Measurements from ENCODE around the gene WBP2.

The WBP2 gene

GRCh38 chr17:75823257-75824041, 31.7 kb downstream of the WBP2 start:
- DNase-seq (ENCODE audit: low spot score in 2 of 2), result no peak
- Mint-ChIP-seq H3K4me3 (no peak overlapping the region), H3K27me3 (no peaks in the 10 kb centered on the region), H3K9me3 (no peaks in the 10 kb centered on the region), H3K4me1 (peaks cover 17% of the 10 kb centered on the region), H3K36me3 (ENCODE audit: insufficient read depth) (peaks cover 19% of the 10 kb centered on the region), H3K27ac (ENCODE audit: low read depth) (peak overlapping the region; percentile 29)
- ATAC-seq (replicated peaks; ENCODE audit: extremely low read depth, poor library complexity, severe bottlenecking), result no peak

- DNase-seq (ENCODE audit: low spot score in 2 of 2) (no peak), ATAC-seq (replicated peaks; ENCODE audit: extremely low read depth, poor library complexity, severe bottlenecking) (no peak)
- no peaks in the 10 kb centered on the region for H3K27me3 Mint-ChIP-seq
- H3K27ac Mint-ChIP-seq (ENCODE audit: low read depth), result no peak overlapping the region
- H3K9me3 Mint-ChIP-seq, result no peaks in the 10 kb centered on the region
- peaks cover 14% of the 10 kb centered on the region for H3K36me3 Mint-ChIP-seq (ENCODE audit: insufficient read depth)
- peaks cover 18% of the 10 kb centered on the region for H3K4me1 Mint-ChIP-seq
- no peak overlapping the region for H3K4me3 Mint-ChIP-seq
These were observed 32.4 kb downstream of the WBP2 start for GRCh38 chr17:75822800-75823166.

DNA sequence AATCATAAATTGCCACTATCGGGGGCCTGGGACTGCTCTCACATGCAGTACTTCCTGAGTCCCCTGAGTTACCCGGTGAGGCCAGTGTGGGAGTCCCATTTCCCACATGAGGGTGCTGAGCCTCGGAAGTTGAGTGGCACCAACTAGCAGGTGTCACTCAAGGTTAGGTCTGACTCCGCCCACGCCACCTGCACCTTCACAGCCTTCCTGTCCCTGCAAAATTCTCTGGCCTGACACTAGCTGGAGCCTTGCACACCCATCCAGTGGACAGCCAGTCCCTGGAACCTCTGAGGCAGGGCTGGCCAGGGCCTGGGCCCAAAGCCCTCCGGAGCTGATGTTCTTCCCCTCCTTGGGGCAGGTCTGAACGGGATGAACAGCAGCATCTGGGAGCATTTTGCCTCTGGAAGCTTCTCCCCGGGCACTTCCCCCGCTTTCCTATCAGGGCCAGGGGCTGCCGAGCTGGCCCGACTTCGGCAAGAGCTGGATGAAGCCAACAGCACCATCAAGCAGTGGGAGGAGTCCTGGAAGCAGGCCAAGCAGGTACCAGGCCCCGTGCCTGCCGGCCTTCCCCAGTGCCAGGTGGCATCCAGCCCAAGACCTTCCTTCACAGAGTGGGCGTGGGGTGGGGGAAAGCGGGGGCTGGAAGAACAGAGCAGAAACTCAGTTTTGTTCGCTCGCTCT, 32.9 kb downstream of the WBP2 start:
- ATAC-seq (replicated peaks; ENCODE audit: extremely low read depth, poor library complexity, severe bottlenecking), result peak; percentile 49
- H3K27ac Mint-ChIP-seq (ENCODE audit: low read depth), result peak overlapping the region; percentile 80
- peaks cover 16% of the 10 kb centered on the region for H3K36me3 Mint-ChIP-seq (ENCODE audit: insufficient read depth)
- DNase-seq (ENCODE audit: low spot score in 2 of 2), result no peak
- peaks cover 18% of the 10 kb centered on the region for H3K4me1 Mint-ChIP-seq
- H3K9me3 Mint-ChIP-seq, result no peaks in the 10 kb centered on the region
- no peak overlapping the region for H3K4me3 Mint-ChIP-seq
- no peaks in the 10 kb centered on the region for H3K27me3 Mint-ChIP-seq

DNA sequence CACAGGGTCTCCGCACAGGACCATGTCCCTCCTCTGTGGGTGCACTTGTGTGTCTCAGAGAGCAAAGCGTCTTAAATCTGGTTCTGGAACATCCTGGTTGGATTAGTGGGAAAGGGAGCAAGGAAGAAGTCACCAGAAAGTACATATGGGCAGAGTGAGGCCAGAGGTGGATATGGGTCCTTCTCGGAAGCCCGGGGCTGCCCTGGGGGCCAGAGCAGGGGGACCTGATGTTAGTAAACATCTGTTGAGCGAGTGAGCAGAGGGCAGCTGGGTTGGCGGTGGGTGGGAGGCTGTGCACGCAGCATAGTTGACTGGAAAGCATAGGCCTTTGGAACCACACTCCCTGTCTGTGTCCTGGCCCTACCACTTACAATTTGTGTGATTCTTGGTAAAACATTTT, 33.6 kb downstream of the WBP2 start:
- Mint-ChIP-seq H3K27ac (ENCODE audit: low read depth) (peak overlapping the region; percentile 80), H3K27me3 (no peaks in the 10 kb centered on the region), H3K36me3 (ENCODE audit: insufficient read depth) (peaks cover 16% of the 10 kb centered on the region), H3K4me1 (peaks cover 18% of the 10 kb centered on the region), H3K4me3 (no peak overlapping the region), H3K9me3 (no peaks in the 10 kb centered on the region)
- DNase-seq (ENCODE audit: low spot score in 2 of 2), result no peak
- no peak for ATAC-seq (replicated peaks; ENCODE audit: extremely low read depth, poor library complexity, severe bottlenecking)

GRCh38 chr17:75820094-75821080, 34.7 kb downstream of the WBP2 start:
- no peak overlapping the region for H3K4me3 Mint-ChIP-seq
- H3K9me3 Mint-ChIP-seq, result no peaks in the 10 kb centered on the region
- peaks cover 16% of the 10 kb centered on the region for H3K36me3 Mint-ChIP-seq (ENCODE audit: insufficient read depth)
- ATAC-seq (replicated peaks; ENCODE audit: extremely low read depth, poor library complexity, severe bottlenecking) (no peak), DNase-seq (ENCODE audit: low spot score in 2 of 2) (no peak)
- H3K27ac Mint-ChIP-seq (ENCODE audit: low read depth), result peak overlapping the region; percentile 80
- H3K4me1 Mint-ChIP-seq, result peaks cover 18% of the 10 kb centered on the region
- no peaks in the 10 kb centered on the region for H3K27me3 Mint-ChIP-seq

DNA sequence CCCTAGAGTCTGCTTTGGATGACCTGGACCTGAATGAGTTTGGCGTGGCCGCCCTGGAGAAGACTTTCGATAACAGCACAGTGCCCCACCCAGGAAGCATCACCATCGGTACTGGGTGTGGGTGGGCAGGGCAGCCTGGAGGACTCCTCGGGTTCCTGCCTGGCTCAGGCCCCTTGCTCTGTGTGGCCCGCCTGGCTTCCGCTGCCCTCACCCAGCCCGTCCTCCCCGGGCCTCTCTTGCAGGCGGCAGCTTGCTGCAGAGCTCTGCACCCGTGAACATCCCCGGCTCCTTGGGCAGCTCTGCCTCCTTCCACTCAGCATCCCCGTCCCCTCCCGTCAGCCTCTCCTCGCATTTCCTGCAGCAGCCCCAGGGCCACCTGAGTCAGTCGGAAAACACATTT, 35.5 kb downstream of the WBP2 start:
- ATAC-seq (replicated peaks; ENCODE audit: extremely low read depth, poor library complexity, severe bottlenecking) (no peak), DNase-seq (ENCODE audit: low spot score in 2 of 2) (no peak)
- H3K36me3 Mint-ChIP-seq (ENCODE audit: insufficient read depth), result peaks cover 16% of the 10 kb centered on the region
- H3K9me3 Mint-ChIP-seq, result no peaks in the 10 kb centered on the region
- H3K4me1 Mint-ChIP-seq, result peaks cover 18% of the 10 kb centered on the region
- no peaks in the 10 kb centered on the region for H3K27me3 Mint-ChIP-seq
- no peak overlapping the region for H3K4me3 Mint-ChIP-seq
- H3K27ac Mint-ChIP-seq (ENCODE audit: low read depth), result peak overlapping the region; percentile 13

GRCh38 chr17:75819116-75819515, 36.0 kb downstream of the WBP2 start:
- peaks cover 19% of the 10 kb centered on the region for H3K36me3 Mint-ChIP-seq (ENCODE audit: insufficient read depth)
- no peak for DNase-seq (ENCODE audit: low spot score in 2 of 2)
- H3K27me3 Mint-ChIP-seq, result no peaks in the 10 kb centered on the region
- no peak overlapping the region for H3K4me3 Mint-ChIP-seq
- ATAC-seq (replicated peaks; ENCODE audit: extremely low read depth, poor library complexity, severe bottlenecking), result no peak
- no peak overlapping the region for H3K27ac Mint-ChIP-seq (ENCODE audit: low read depth)
- peaks cover 18% of the 10 kb centered on the region for H3K4me1 Mint-ChIP-seq
- no peaks in the 10 kb centered on the region for H3K9me3 Mint-ChIP-seq

- H3K4me1 Mint-ChIP-seq, result peaks cover 18% of the 10 kb centered on the region
- H3K9me3 Mint-ChIP-seq, result no peaks in the 10 kb centered on the region
- peaks cover 23% of the 10 kb centered on the region for H3K36me3 Mint-ChIP-seq (ENCODE audit: insufficient read depth)
- no peak for ATAC-seq (replicated peaks; ENCODE audit: extremely low read depth, poor library complexity, severe bottlenecking)
- H3K27me3 Mint-ChIP-seq, result no peaks in the 10 kb centered on the region
- no peak for DNase-seq (ENCODE audit: low spot score in 2 of 2)
- no peak overlapping the region for H3K4me3 Mint-ChIP-seq
- peak overlapping the region; percentile 95 for H3K27ac Mint-ChIP-seq (ENCODE audit: low read depth)
These were observed 36.7 kb downstream of the WBP2 start for GRCh38 chr17:75818326-75818885.

- DNase-seq (ENCODE audit: low spot score in 2 of 2) (no peak), ATAC-seq (replicated peaks; ENCODE audit: extremely low read depth, poor library complexity, severe bottlenecking) (no peak)
- H3K4me3 Mint-ChIP-seq, result no peak overlapping the region
- H3K9me3 Mint-ChIP-seq, result no peaks in the 10 kb centered on the region
- H3K36me3 Mint-ChIP-seq (ENCODE audit: insufficient read depth), result peaks cover 26% of the 10 kb centered on the region
- no peak overlapping the region for H3K27ac Mint-ChIP-seq (ENCODE audit: low read depth)
- no peaks in the 10 kb centered on the region for H3K27me3 Mint-ChIP-seq
- peaks cover 18% of the 10 kb centered on the region for H3K4me1 Mint-ChIP-seq
These were observed 37.6 kb downstream of the WBP2 start for GRCh38 chr17:75817571-75817970.

DNA sequence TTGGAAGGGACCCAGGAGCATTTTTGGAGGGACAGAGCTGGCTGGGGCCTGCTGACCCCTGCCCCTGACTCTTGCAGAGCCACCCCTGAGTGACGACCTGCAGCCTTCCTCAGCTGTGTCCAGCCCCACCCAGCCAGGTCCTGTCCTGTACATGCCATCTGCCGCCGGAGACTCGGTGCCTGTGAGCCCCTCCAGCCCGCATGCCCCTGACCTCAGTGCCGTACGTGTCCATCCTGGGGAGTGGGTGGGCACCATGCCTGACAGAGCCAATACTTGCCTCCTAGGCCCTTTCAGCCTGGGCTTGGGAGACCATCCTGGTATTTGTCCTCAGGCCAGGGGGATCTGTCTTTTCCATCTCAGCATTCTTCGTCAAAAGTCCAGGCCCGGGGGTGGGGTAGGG, 38.4 kb downstream of the WBP2 start:
- peaks cover 23% of the 10 kb centered on the region for H3K36me3 Mint-ChIP-seq (ENCODE audit: insufficient read depth)
- ATAC-seq (replicated peaks; ENCODE audit: extremely low read depth, poor library complexity, severe bottlenecking), result no peak
- no peaks in the 10 kb centered on the region for H3K27me3 Mint-ChIP-seq
- H3K4me3 Mint-ChIP-seq, result no peak overlapping the region
- no peaks in the 10 kb centered on the region for H3K9me3 Mint-ChIP-seq
- no peak for DNase-seq (ENCODE audit: low spot score in 2 of 2)
- H3K27ac Mint-ChIP-seq (ENCODE audit: low read depth), result no peak overlapping the region
- H3K4me1 Mint-ChIP-seq, result peaks cover 12% of the 10 kb centered on the region

GRCh38 chr17:75815399-75815798, 39.7 kb downstream of the WBP2 start:
- Mint-ChIP-seq H3K4me1 (peaks cover 4% of the 10 kb centered on the region), H3K4me3 (no peak overlapping the region), H3K27me3 (no peaks in the 10 kb centered on the region), H3K36me3 (ENCODE audit: insufficient read depth) (peaks cover 17% of the 10 kb centered on the region), H3K9me3 (no peaks in the 10 kb centered on the region), H3K27ac (ENCODE audit: low read depth) (no peak overlapping the region)
- no peak for ATAC-seq (replicated peaks; ENCODE audit: extremely low read depth, poor library complexity, severe bottlenecking)
- DNase-seq (ENCODE audit: low spot score in 2 of 2), result no peak

GRCh38 chr17:75814900-75815373, 40.2 kb downstream of the WBP2 start:
- Mint-ChIP-seq H3K36me3 (ENCODE audit: insufficient read depth) (peaks cover 17% of the 10 kb centered on the region), H3K4me3 (no peak overlapping the region), H3K4me1 (peaks cover 4% of the 10 kb centered on the region), H3K9me3 (no peaks in the 10 kb centered on the region), H3K27ac (ENCODE audit: low read depth) (no peak overlapping the region), H3K27me3 (no peaks in the 10 kb centered on the region)
- ATAC-seq (replicated peaks; ENCODE audit: extremely low read depth, poor library complexity, severe bottlenecking) (no peak), DNase-seq (ENCODE audit: low spot score in 2 of 2) (no peak)
